Gastrocnemius medialis (tissue), 4 donors: Measurements from ENCODE around the gene MNAT1. TPM values are rescaled to one million over a fixed set of nuclear protein-coding genes. Genes with fewer than 3 reads are reported as not detected.

Source experiments
- ATAC-seq, 2 donors: fragments of 150-250 bp; one replicate each; pipeline ENCODE4 v1.9.1; 2016
- DNase-seq, 2 donors: peaks; one replicate each; pipeline ENCODE4 v3.0.0-alpha.2; 2019
- H3K27ac ChIP-seq, 4 donors: fragments of 200-600 bp; sonication (generic); 1 replicate in 1 of 4; 2 replicates in 3 of 4; pipeline ENCODE4 v1.5.1; 2016 to 2018; ENCODE audit warnings: mild to moderate bottlenecking in 2 of 4, moderate library complexity in 1 of 4
- H3K27me3 ChIP-seq, 3 donors: fragments of 200-600 bp; sonication (generic) in 2 of 3; 1 replicate in 1 of 3; 2 replicates in 2 of 3; pipeline versions ENCODE4 v1.5.1 to v1.6.0; 2016 to 2019; ENCODE audit warnings: mild to moderate bottlenecking in 1 of 3, moderate library complexity in 1 of 3
- H3K36me3 ChIP-seq, 2 donors: fragments of 200-600 bp; sonication (generic) in 1 of 2; one replicate each; pipeline ENCODE4 v1.5.1; 2017 to 2018
- H3K4me1 ChIP-seq, 2 donors: fragments of 200-600 bp; sonication (generic) in 1 of 2; one replicate each; pipeline ENCODE4 v1.5.1; 2016 to 2017; ENCODE audit warnings: mild to moderate bottlenecking in 2 of 2
- H3K4me3 ChIP-seq, 4 donors: fragments of 200-600 bp; sonication (generic) in 3 of 4; 1 replicate in 1 of 4; 2 replicates in 3 of 4; pipeline ENCODE4 v1.5.1; 2016 to 2019; ENCODE audit warnings: mild to moderate bottlenecking in 2 of 4
- H3K9me3 ChIP-seq, 3 donors: fragments of 200-600 bp; sonication (generic) in 2 of 3; 1 replicate in 1 of 3; 2 replicates in 2 of 3; pipeline ENCODE4 v1.5.1; 2016 to 2019
- CTCF ChIP-seq, 5 experiments: fragments of 450-650 bp in 3 of 5; fragments of 200-600 bp in 2 of 5; sonication (generic) in 2 of 5; IDR thresholded peaks in 4 of 5; conservative IDR thresholded peaks in 1 of 5; 1 replicate in 4 of 5; 2 replicates in 1 of 5; pipeline ENCODE4 v1.5.1; 2016 to 2019; ENCODE audit warnings: antibody characterized with exemption in 5 of 5, mild to moderate bottlenecking in 3 of 5, moderate library complexity in 3 of 5
- POLR2A ChIP-seq, 2 donors: fragments of 450-650 bp; IDR thresholded peaks; one replicate each; pipeline ENCODE4 v1.6.1; 2017; ENCODE audit warnings: antibody characterized with exemption in 2 of 2, mild to moderate bottlenecking in 2 of 2, moderate library complexity in 2 of 2
- in situ Hi-C, 4 donors: fragments of 200-750 bp; cut with MboI; loops; one replicate each; pipeline versions ENCODE4 v1.15.0 to v1.8.0; 2017; ENCODE audit warnings: low sequenced_read_pairs in 4 of 4
- intact Hi-C: fragments of 100-400 bp; cut with DNase I; formaldehyde crosslinking; loops from one replicate; pipeline ENCODE4 v1.15.1; 2023; ENCODE audit warnings: low total_unique reads
- total RNA-seq, 4 donors: library from RNA; depleted of rRNA; stranded (reverse); fragments of >200 nt; gene quantifications; one replicate each; pipeline versions ENCODE4 v1.1.0 to v1.2.3, GENCODE V29; 2016

The MNAT1 gene
- total RNA-seq, 4 donors from 2014 or later = 50.1 to 69.2 (median 62.0) TPM

GRCh38 chr14:60867503-60868172 is 133.1 kb downstream of the MNAT1 start:
- Histone ChIP-seq H3K36me3 (no peaks in the 10 kb centered on the region), H3K9me3 (no peaks in the 10 kb centered on the region), H3K4me3 (no peak overlapping the region), H3K4me1 (peaks cover 54 to 67% of the 10 kb centered on the region in 2 donors), H3K27me3 (no peaks in the 10 kb centered on the region), H3K27ac (peak overlapping the region; percentile 76 to 87 (median 84))
- no peak for ATAC-seq
- intact Hi-C loops = loop anchor here (5.0 to 10.0 kb wide), 3 partner anchors 110 to 277 kb away; partner anchors contain the start of gene SIX4
- no peak for DNase-seq
- TF ChIP-seq CTCF (IDR thresholded peaks at IDR 0.05 in 4 of 5, conservative IDR thresholded peaks at IDR 0.05 in 1 of 5) (no peak), POLR2A (IDR thresholded peaks at IDR 0.05) (no peak)
- in situ Hi-C loops = no loop called here

DNA sequence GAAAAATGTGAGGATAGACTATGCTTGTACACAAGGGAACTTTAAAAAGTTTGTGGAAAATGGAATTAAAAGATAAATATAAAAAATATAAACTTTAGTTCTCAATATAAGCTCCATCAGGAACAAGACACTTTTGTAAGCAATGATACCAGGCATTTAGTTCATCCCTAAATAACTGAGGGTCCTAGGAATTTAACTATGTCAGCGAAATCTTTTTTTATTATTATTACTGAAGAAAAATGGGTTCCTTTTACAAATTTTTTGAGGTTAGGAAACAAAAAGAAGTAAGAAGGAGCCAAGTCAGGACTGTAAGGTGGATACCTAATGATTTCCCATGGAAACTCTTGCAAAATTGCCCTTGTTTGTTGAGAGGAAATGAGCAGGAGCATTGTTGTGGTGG is 143.6 kb downstream of the MNAT1 start:
- no peak overlapping the region for H3K4me3 ChIP-seq
- ATAC-seq (no peak), DNase-seq (no peak)
- intact Hi-C loops (no loop called here), in situ Hi-C loops (no loop called here)
- H3K4me1 ChIP-seq = peaks cover 0 to 10% of the 10 kb centered on the region in 2 donors
- H3K27me3 ChIP-seq = no peaks in the 10 kb centered on the region
- no peaks in the 10 kb centered on the region for H3K9me3 ChIP-seq
- TF ChIP-seq CTCF (IDR thresholded peaks at IDR 0.05 in 4 of 5, conservative IDR thresholded peaks at IDR 0.05 in 1 of 5) (no peak), POLR2A (IDR thresholded peaks at IDR 0.05) (no peak)
- no peak overlapping the region for H3K27ac ChIP-seq
- H3K36me3 ChIP-seq = peaks cover 0 to 12% of the 10 kb centered on the region in 2 donors

- ATAC-seq (no peak), DNase-seq (no peak)
- intact Hi-C loops (no loop called here), in situ Hi-C loops (no loop called here)
- Histone ChIP-seq H3K4me1 (peaks cover 0 to 10% of the 10 kb centered on the region in 2 donors), H3K36me3 (peaks cover 0 to 12% of the 10 kb centered on the region in 2 donors), H3K4me3 (no peak overlapping the region), H3K27me3 (no peaks in the 10 kb centered on the region), H3K9me3 (no peaks in the 10 kb centered on the region), H3K27ac (no peak overlapping the region)
- TF ChIP-seq CTCF (IDR thresholded peaks at IDR 0.05 in 4 of 5, conservative IDR thresholded peaks at IDR 0.05 in 1 of 5) (no peak), POLR2A (IDR thresholded peaks at IDR 0.05) (no peak)
These were observed 144.0 kb downstream of the MNAT1 start for GRCh38 chr14:60878536-60878935.

- TF ChIP-seq POLR2A (IDR thresholded peaks at IDR 0.05) (no peak), CTCF (IDR thresholded peaks at IDR 0.05 in 4 of 5, conservative IDR thresholded peaks at IDR 0.05 in 1 of 5) (no peak)
- intact Hi-C loops = no loop called here
- Histone ChIP-seq H3K27me3 (no peaks in the 10 kb centered on the region), H3K27ac (no peak overlapping the region), H3K9me3 (no peaks in the 10 kb centered on the region), H3K4me1 (peaks cover 0 to 10% of the 10 kb centered on the region in 2 donors), H3K4me3 (no peak overlapping the region), H3K36me3 (peaks cover 0 to 12% of the 10 kb centered on the region in 2 donors)
- ATAC-seq (no peak), DNase-seq (no peak)
- in situ Hi-C loops = no loop called here
These were observed 147.7 kb downstream of the MNAT1 start for GRCh38 chr14:60882219-60882618.
